Glutamatergic neuron (in vitro differentiated cells): ENCODE results near the gene PYGO2. TPM values are rescaled to one million over a fixed set of nuclear protein-coding genes. Genes with fewer than 3 reads are reported as not detected.

Source experiments
- DNase-seq: peaks from one replicate; pipeline ENCODE4 v3.0.0; 2022
- H3K27ac Mint-ChIP-seq: one replicate; pipeline ENCODE4 v1.8.0; 2020; ENCODE audit warnings: mild to moderate bottlenecking, mixed read lengths, inconsistent platforms; ENCODE audit not compliant: unreplicated experiment
- H3K27me3 Mint-ChIP-seq: one replicate; pipeline ENCODE4 v1.8.0; 2020; ENCODE audit warnings: mild to moderate bottlenecking, moderate library complexity, mixed read lengths, inconsistent platforms; ENCODE audit not compliant: unreplicated experiment
- H3K36me3 Mint-ChIP-seq: one replicate; pipeline ENCODE4 v1.8.0; 2020; ENCODE audit warnings: mild to moderate bottlenecking, mixed read lengths, inconsistent platforms; ENCODE audit not compliant: unreplicated experiment
- H3K4me1 Mint-ChIP-seq: one replicate; pipeline ENCODE4 v1.8.0; 2020; ENCODE audit warnings: mild to moderate bottlenecking, low read depth, mixed read lengths, inconsistent platforms; ENCODE audit not compliant: unreplicated experiment
- H3K4me3 Mint-ChIP-seq: one replicate; pipeline ENCODE4 v1.8.0; 2020; ENCODE audit warnings: mild to moderate bottlenecking, mixed read lengths, inconsistent platforms; ENCODE audit not compliant: unreplicated experiment
- H3K9me3 Mint-ChIP-seq: one replicate; pipeline ENCODE4 v1.8.0; 2020; ENCODE audit warnings: mild to moderate bottlenecking, moderate library complexity, mixed read lengths, inconsistent platforms; ENCODE audit not compliant: unreplicated experiment
- total RNA-seq: library from RNA; stranded (reverse); fragmentation: NEBNext Ultra II Directional; extraction: Animal tissue kit (Norgen Biotek cat#: 25700); gene quantifications from one replicate; pipeline ENCODE4 v1.2.1, GENCODE V29; 2021; ENCODE audit not compliant: unreplicated experiment
- TF ChIP-seq, protein P1 (sequence below): fragments of 200-600 bp; sonication (generic); IDR thresholded peaks from one replicate; pipeline ENCODE4 v1.5.0; 2021; ENCODE audit not compliant: partially characterized antibody, unreplicated experiment

PYGO2 gene
- total RNA-seq, 1 donor from 2014 or later = 32.7 TPM

DNA sequence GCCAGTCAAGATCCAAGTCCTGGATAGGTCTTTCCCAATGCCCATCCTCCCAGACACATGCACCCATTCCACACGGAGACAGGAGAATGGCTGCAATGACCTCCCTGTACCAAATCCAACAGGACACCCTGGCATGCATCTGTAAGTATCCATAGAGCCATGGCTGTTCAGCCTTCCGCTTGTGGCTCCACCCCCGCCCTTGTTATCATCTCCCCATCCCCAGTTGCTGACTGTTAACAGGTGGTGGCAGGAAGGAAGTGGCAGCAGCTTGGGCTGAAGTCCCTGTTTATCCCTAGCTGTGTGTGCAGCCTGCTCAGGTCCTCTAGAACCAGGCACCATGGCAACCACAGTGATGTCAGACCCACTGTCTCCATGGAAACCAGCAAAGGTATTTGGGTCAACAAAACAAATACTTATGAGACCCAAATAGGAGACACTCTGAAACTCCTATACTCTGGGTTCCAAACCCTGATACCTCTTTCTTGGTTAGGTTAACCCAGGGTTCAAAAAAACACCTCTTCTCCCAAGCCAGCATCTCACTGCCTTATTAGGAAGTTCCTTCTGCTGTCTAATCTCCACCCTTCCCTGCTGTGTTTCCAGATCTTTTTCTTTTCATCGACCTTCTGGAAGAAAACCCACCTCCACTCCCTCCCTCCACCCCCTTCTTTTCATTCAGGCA, 6.4 kb downstream of the PYGO2 start:
- TF ChIP-seq, protein P1, sequence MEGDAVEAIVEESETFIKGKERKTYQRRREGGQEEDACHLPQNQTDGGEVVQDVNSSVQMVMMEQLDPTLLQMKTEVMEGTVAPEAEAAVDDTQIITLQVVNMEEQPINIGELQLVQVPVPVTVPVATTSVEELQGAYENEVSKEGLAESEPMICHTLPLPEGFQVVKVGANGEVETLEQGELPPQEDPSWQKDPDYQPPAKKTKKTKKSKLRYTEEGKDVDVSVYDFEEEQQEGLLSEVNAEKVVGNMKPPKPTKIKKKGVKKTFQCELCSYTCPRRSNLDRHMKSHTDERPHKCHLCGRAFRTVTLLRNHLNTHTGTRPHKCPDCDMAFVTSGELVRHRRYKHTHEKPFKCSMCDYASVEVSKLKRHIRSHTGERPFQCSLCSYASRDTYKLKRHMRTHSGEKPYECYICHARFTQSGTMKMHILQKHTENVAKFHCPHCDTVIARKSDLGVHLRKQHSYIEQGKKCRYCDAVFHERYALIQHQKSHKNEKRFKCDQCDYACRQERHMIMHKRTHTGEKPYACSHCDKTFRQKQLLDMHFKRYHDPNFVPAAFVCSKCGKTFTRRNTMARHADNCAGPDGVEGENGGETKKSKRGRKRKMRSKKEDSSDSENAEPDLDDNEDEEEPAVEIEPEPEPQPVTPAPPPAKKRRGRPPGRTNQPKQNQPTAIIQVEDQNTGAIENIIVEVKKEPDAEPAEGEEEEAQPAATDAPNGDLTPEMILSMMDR = no peak
- peaks cover 48% of the 10 kb centered on the region for H3K4me1 Mint-ChIP-seq
- peak; percentile 60 for DNase-seq
- H3K4me3 Mint-ChIP-seq = peak overlapping the region; percentile 99
- peak overlapping the region; percentile 97 for H3K27ac Mint-ChIP-seq
- no peaks in the 10 kb centered on the region for H3K36me3 Mint-ChIP-seq
- peaks cover 9% of the 10 kb centered on the region for H3K27me3 Mint-ChIP-seq
- H3K9me3 Mint-ChIP-seq = peaks cover 10% of the 10 kb centered on the region

DNA sequence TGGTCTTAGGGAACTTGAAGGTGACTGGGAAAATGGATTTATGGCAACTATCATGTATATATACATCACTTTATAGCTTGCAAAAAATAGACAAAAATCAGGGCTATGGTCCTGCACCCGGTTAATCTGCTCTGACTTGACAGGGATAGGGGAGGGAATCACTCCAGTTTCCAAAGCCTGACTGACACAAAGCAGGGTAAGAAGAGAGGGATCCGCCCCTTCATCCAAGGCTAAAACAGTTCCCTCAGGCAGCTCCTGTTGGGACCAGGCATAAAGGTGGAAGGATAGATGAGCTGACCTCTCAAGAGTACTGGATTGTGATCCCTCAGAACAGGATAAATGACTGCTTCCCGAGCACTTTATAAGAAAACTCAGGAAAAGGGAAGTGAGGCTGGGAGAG, 7.0 kb downstream of the PYGO2 start:
- H3K36me3 Mint-ChIP-seq = no peaks in the 10 kb centered on the region
- TF ChIP-seq, protein P1 = no peak
- peaks cover 9% of the 10 kb centered on the region for H3K27me3 Mint-ChIP-seq
- peak overlapping the region; percentile 99 for H3K4me3 Mint-ChIP-seq
- H3K27ac Mint-ChIP-seq = peak overlapping the region; percentile 97
- no peak for DNase-seq
- peaks cover 10% of the 10 kb centered on the region for H3K9me3 Mint-ChIP-seq
- peaks cover 48% of the 10 kb centered on the region for H3K4me1 Mint-ChIP-seq

DNA sequence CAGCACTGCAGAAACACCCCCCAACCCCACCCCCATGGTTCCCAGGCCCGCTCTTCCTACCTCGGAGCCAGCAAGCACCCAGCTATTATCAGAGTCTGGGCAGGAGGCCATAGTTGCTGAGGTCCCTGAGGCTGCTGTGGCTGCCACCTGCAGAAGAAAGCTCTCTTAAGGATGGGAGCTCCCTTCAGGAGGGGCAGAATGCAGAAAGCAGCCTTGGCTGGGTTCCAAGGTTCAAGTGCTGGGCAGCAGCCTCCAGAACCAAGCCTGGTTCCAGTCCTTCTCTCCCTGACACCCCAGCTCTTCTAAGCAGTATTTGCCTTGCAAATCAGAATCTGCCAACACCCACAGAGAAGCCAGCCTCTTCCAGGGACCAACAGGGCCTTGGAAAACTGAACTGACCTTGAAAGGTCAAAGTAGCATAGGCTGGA, 8.0 kb downstream of the PYGO2 start:
- peaks cover 48% of the 10 kb centered on the region for H3K4me1 Mint-ChIP-seq
- TF ChIP-seq, protein P1 = no peak
- peak overlapping the region; percentile 64 for H3K4me3 Mint-ChIP-seq
- no peaks in the 10 kb centered on the region for H3K36me3 Mint-ChIP-seq
- no peak overlapping the region for H3K27ac Mint-ChIP-seq
- peaks cover 10% of the 10 kb centered on the region for H3K9me3 Mint-ChIP-seq
- no peak for DNase-seq
- peaks cover 10% of the 10 kb centered on the region for H3K27me3 Mint-ChIP-seq

DNA sequence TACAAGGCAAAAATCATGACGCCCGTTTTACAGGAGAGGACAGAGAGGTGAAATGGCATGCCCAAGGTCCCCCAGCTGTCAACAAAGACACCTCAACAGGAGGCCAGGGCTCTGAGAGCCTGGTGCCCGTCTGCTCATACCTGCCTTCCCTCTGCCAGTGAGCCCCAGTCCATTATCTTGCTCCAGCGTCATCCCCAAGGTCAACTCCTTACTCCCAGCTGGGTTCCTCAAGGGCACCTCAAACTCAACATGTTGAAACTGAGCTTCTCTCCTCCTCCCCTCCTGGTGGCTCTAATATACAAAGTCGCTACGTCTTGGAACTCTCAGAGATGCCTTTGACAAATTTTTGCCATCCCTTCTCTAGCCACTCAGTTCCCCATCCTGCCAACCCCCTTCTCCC, 8.9 kb downstream of the PYGO2 start:
- no peaks in the 10 kb centered on the region for H3K36me3 Mint-ChIP-seq
- TF ChIP-seq, protein P1 = no peak
- DNase-seq = no peak
- peak overlapping the region; percentile 17 for H3K4me3 Mint-ChIP-seq
- H3K27ac Mint-ChIP-seq = peak overlapping the region; percentile 20
- H3K27me3 Mint-ChIP-seq = peaks cover 12% of the 10 kb centered on the region
- H3K9me3 Mint-ChIP-seq = peaks cover 11% of the 10 kb centered on the region
- H3K4me1 Mint-ChIP-seq = peaks cover 48% of the 10 kb centered on the region

DNA sequence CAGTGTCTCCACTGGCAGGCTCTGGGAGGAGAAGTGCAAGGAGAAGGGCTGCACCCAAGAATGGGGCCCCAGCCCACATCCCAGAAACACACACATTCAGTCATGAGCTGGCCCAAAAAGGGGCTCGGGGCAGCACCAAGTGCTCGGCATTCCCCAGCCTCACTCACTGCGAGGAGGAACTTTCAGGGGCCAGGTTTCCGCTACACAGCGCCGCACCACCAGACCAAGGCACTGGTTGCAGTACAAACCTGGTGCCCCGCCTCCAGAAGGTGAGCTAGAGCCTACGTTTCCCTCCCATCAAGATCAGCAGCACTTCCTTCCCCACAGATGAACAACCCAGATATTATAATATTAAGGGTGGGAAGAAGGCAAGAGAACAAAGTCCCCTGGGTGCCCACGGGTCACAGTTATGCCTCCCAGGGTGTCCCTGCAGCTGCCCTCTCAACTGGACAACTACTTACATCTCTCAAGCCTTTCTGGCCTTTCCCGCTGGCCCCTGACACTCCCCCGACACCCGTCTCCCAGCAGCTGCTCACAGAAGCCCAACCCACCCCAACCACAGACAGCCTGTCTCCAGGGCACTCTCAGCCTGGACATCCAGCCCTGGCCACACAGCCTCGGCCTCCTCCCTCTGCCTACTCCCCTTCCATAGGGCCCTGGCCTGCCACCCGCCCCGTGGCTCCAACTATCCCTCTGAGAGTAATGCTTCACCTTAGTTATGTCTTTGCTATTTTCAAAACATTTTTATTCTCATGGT, 9.5 kb downstream of the PYGO2 start:
- Mint-ChIP-seq H3K27me3 (peaks cover 12% of the 10 kb centered on the region), H3K4me1 (peaks cover 45% of the 10 kb centered on the region), H3K27ac (peak overlapping the region; percentile 20), H3K4me3 (peak overlapping the region; percentile 38), H3K9me3 (peaks cover 11% of the 10 kb centered on the region), H3K36me3 (no peaks in the 10 kb centered on the region)
- TF ChIP-seq, protein P1 = no peak
- no peak for DNase-seq
